ENCODE data around the gene TBC1D1. TPM values are rescaled to one million over a fixed set of nuclear protein-coding genes. Genes with fewer than 3 reads are reported as not detected.

Gene TBC1D1
- total and polyA plus RNA-seq, 8 donors: 53.3 to 78.9 (median 71.1) TPM

- H3K4me3 ChIP-seq: peak overlapping the region; percentile 78 to 82
- H3K27me3 ChIP-seq: no peaks in the 10 kb centered on the region
- peak; percentile 66 to 96 (median 88) for DNase-seq
- no peaks in the 10 kb centered on the region for H3K36me3 ChIP-seq
- no peaks in the 10 kb centered on the region for H3K9me3 ChIP-seq
- intact Hi-C loops (cut with DNase I): no loop called here
- TF ChIP-seq, protein P1, sequence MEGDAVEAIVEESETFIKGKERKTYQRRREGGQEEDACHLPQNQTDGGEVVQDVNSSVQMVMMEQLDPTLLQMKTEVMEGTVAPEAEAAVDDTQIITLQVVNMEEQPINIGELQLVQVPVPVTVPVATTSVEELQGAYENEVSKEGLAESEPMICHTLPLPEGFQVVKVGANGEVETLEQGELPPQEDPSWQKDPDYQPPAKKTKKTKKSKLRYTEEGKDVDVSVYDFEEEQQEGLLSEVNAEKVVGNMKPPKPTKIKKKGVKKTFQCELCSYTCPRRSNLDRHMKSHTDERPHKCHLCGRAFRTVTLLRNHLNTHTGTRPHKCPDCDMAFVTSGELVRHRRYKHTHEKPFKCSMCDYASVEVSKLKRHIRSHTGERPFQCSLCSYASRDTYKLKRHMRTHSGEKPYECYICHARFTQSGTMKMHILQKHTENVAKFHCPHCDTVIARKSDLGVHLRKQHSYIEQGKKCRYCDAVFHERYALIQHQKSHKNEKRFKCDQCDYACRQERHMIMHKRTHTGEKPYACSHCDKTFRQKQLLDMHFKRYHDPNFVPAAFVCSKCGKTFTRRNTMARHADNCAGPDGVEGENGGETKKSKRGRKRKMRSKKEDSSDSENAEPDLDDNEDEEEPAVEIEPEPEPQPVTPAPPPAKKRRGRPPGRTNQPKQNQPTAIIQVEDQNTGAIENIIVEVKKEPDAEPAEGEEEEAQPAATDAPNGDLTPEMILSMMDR (IDR thresholded peaks at IDR 0.05): no peak
- peak; percentile 87 for ATAC-seq
- H3K27ac ChIP-seq: peak overlapping the region; percentile 94 to 97
- peaks cover 0 to 35% of the 10 kb centered on the region in 2 donors for H3K4me1 ChIP-seq
These were observed 86.1 kb downstream of the TBC1D1 start for GRCh38 chr4:37976991-37977470.

DNA sequence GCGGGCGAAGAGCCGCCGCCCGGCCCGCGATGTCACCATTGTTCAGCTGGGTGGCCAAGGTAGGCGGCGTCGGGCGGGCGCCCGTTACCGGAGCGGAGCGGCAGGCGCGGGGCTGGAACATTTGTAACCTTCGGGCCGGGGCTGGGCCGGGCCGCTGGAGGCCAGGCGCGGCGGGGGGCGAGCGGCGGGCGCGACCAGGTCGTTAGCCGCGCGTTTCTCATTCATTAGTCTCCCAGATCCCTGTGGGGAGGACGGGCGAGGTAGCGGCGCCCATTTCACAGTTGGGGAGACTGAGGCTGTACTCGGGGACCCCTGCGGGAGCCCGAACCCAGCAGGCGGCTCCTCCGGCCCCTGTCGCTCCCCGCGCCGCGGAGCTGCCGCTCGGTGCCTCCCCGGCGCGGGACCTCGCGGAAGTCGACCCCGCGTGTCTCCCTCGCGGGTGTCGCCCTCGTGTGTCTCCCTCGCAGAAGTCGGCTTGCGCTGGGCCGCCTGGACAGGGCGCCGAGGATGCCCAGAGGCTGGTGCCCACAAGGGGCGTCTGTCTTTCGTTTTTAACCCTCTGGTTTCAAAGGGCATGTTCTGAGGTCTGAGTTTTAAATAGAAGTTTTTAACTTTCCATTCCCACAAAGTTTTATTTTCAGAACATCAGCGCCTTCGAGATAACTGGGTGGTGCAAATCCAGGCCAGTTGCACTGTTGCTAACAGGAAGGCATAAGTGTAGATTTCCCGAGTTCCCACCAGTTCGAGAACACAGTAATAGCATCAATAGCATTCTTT is 86.8 kb downstream of the TBC1D1 start:
- DNase-seq (peak; percentile 63 to 95 (median 84)), ATAC-seq (peak; percentile 90)
- TF ChIP-seq, protein P1 (IDR thresholded peaks at IDR 0.05): peak; percentile 47 to 70
- intact Hi-C loops (cut with DNase I): no loop called here
- Histone ChIP-seq H3K9me3 (no peaks in the 10 kb centered on the region), H3K36me3 (no peaks in the 10 kb centered on the region), H3K4me3 (peak overlapping the region; percentile 78 to 82), H3K4me1 (peaks cover 0 to 41% of the 10 kb centered on the region in 2 donors), H3K27me3 (no peaks in the 10 kb centered on the region), H3K27ac (peak overlapping the region; percentile 94 to 97)

GRCh38 chr4:37978248-37978924 is 87.5 kb downstream of the TBC1D1 start:
- intact Hi-C loops (cut with DNase I): no loop called here
- Histone ChIP-seq H3K36me3 (no peaks in the 10 kb centered on the region), H3K4me1 (peaks cover 0 to 46% of the 10 kb centered on the region in 2 donors), H3K27me3 (no peaks in the 10 kb centered on the region), H3K27ac (peak overlapping the region; percentile 94 to 97), H3K4me3 (peak overlapping the region; percentile 78 to 82), H3K9me3 (no peaks in the 10 kb centered on the region)
- ATAC-seq: peak; percentile 37
- DNase-seq: peak in 2 of 4 donors; percentile 43 to 84
- TF ChIP-seq, protein P1 (IDR thresholded peaks at IDR 0.05): no peak

DNA sequence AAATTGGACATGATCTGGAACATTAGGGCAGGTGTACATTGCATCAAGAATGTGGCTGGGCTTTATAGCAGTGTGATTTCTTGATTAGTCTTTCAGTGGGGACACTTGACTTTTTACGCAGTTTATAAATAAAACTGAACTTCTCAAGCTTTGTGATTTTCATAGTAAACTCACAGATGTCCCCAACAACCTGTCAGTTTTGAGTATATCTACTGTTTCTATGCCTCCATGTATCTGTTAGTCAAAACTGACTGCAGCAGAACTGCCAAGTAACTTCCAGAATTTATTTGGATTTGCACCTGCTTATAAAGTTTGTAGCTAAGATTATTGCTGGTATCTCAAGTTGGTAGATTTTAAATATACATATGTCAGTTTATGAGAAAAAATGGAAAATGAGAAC is 89.4 kb downstream of the TBC1D1 start:
- Histone ChIP-seq H3K4me1 (peaks cover 0 to 50% of the 10 kb centered on the region in 2 donors), H3K36me3 (no peaks in the 10 kb centered on the region), H3K4me3 (no peak overlapping the region), H3K27ac (no peak overlapping the region), H3K9me3 (no peaks in the 10 kb centered on the region), H3K27me3 (no peaks in the 10 kb centered on the region)
- DNase-seq: no peak
- TF ChIP-seq, protein P1 (IDR thresholded peaks at IDR 0.05): no peak
- ATAC-seq: no peak
- intact Hi-C loops (cut with DNase I): no loop called here

GRCh38 chr4:37981425-37981824 is 90.5 kb downstream of the TBC1D1 start:
- Histone ChIP-seq H3K4me3 (no peak overlapping the region), H3K27ac (peak overlapping the region in 1 of 2 donors; percentile 9), H3K36me3 (no peaks in the 10 kb centered on the region), H3K4me1 (peaks cover 0 to 50% of the 10 kb centered on the region in 2 donors), H3K27me3 (no peaks in the 10 kb centered on the region), H3K9me3 (no peaks in the 10 kb centered on the region)
- intact Hi-C loops (cut with DNase I): no loop called here
- ATAC-seq (no peak), DNase-seq (no peak)
- TF ChIP-seq, protein P1 (IDR thresholded peaks at IDR 0.05): no peak

Measured in left lung (tissue), 10 donors.